ENCODE data around the gene ZNF728. TPM values are rescaled to one million over a fixed set of nuclear protein-coding genes. Genes with fewer than 3 reads are reported as not detected.

Gene ZNF728
- total RNA-seq (2022; extraction: Qiagen RNA extraction), result not detected in 5 replicates

DNA sequence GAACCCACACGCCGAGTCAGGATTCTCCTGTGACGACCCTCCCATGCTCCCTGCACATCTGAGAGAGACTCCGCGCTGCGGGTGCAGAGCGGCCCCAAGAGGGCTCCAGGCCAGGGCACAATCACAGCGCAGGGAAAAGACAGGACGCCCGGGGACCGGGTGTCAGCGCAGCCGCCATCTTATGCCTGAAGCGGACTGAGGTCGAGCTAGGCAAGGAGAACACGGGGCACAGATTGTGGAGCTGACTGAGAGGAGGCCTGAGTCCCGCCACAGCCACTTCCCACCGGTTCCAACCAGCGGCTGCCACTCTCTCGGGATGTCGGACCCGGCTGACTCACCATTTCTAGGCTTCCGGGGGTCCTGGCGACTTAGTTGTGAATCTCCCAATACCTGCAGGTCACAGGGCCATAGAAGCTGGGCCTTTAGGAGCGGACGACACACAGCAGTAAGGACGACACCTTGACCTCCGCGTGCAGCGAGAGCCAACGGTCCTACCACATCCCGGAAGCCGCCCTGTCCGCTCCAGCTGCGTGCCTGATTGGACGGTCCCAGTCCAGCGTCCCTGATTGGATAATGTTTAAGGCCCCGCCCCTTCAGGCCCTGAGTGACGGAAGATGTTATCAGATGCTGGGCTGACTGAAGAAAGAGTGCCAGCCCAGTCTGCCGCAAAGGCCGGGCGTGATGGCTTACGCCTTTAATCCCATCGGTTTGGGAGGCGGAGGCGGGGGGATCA is at the start of gene ZNF728:
Gene ZNF728, minus strand, starts transcription at position 487 of the 733 bp plus-strand sequence. Its CDS starts 146 bp downstream, at position 341.

Other genes starting within 250 kb of the ZNF728 start
- gene ZNF99, start 219.0 kb downstream of the ZNF728 start, total RNA-seq (2022; extraction: Qiagen RNA extraction), result not detected in 5 replicates
- gene ZNF723, start 170.9 kb downstream of the ZNF728 start, total RNA-seq (2022; extraction: Qiagen RNA extraction), result not detected in 5 replicates
- gene ZNF730, start 113.8 kb upstream of the ZNF728 start, total RNA-seq (2022; extraction: Qiagen RNA extraction), result not detected in 5 replicates
- gene ZNF724, start 247.2 kb upstream of the ZNF728 start, total RNA-seq (2022; extraction: Qiagen RNA extraction), result 0.58 to 0.89 TPM (median 0.79 TPM) in 5 replicates